ENCODE data around the gene WDR36. TPM values are rescaled to one million over a fixed set of nuclear protein-coding genes. Genes with fewer than 3 reads are reported as not detected.

Gene WDR36
- total and polyA plus RNA-seq, 2 of the 4 experiments (the other 2 are of a cell fraction) = 11.9 to 87.8 TPM

GRCh38 chr5:111069839-111070238 lies 22.3 kb upstream of the WDR36 start:
- DNase-seq = peak; percentile 88
- Histone ChIP-seq H2BK120ac (ENCODE audit: low read depth, low read length) (peak overlapping the region; percentile 81), H3K9me1 (ENCODE audit: insufficient read depth, low read length) (peaks cover 5% of the 10 kb centered on the region; the same call in 1 of the 2 replicates), H2BK20ac (ENCODE audit: low read depth, low read length) (peak overlapping the region; percentile 62; the same call in 1 of the 2 replicates), H3K4me3 (ENCODE audit: insufficient read depth, low read depth, low read length) (no peak overlapping the region), H3K14ac (replicated peaks; ENCODE audit: low read depth, low read length) (peak overlapping the region; percentile 58), H3K27ac (ENCODE audit: insufficient read depth, low read length) (0 out of 2 replicates have a peak overlapping the region, but pooled peaks have one; percentile 13), H3K9ac (ENCODE audit: low read depth, low read length) (no peak overlapping the region), H2AFZ (replicated peaks; ENCODE audit: low read length, poor library complexity) (peak overlapping the region; percentile 84), H3K23ac (ENCODE audit: low read depth, low read length) (peak overlapping the region; percentile 55; the same call in 1 of the 2 replicates), H2BK5ac (ENCODE audit: low read depth, low read length, poor library complexity, severe bottlenecking) (no peak overlapping the region), H4K5ac (ENCODE audit: low read depth, low read length) (peak overlapping the region; percentile 79; the same call in 1 of the 2 replicates), H3K4ac (ENCODE audit: low read depth, low read length) (peak overlapping the region; percentile 76), H3K56ac (ENCODE audit: extremely low read depth, insufficient read depth, low read length) (no peak overlapping the region), H2AK5ac (ENCODE audit: low read depth, low read length) (peak overlapping the region; percentile 18), H3K36me3 (ENCODE audit: control insufficient read depth, insufficient read depth, low read length) (no peaks in the 10 kb centered on the region), H2AK9ac (replicated peaks; ENCODE audit: low read depth, low read length, poor library complexity) (peak overlapping the region; percentile 49), H3K18ac (ENCODE audit: low read depth, low read length) (peak overlapping the region; percentile 67; the same call in 1 of the 2 replicates), H3K4me2 (ENCODE audit: low read depth, low read length) (peak overlapping the region; percentile 60), H2BK15ac (ENCODE audit: low read depth, low read length) (peak overlapping the region; percentile 68; the same call in 2 of the 3 replicates), H3K9me3 (ENCODE audit: control insufficient read depth, insufficient read depth, low read length) (no peaks in the 10 kb centered on the region), H3K4me1 (ENCODE audit: control insufficient read depth, insufficient read depth, low read length) (peaks cover 7% of the 10 kb centered on the region), H4K20me1 (ENCODE audit: insufficient read depth, low read length) (no peaks in the 10 kb centered on the region), H3K79me1 (ENCODE audit: low read depth in 1 of 2, low read length in 2 of 2) (peaks cover 4% of the 10 kb centered on the region in 2 experiments; a peak in 1 of 4 replicates), H4K8ac (ENCODE audit: low read depth in 2 of 2, low read length in 2 of 2) (peak overlapping the region; percentile 22 to 71; a peak in 2 of 4 replicates), H4K91ac (ENCODE audit: insufficient read depth, low read depth, low read length) (no peak overlapping the region; the same call in 1 of the 2 replicates), H3K27me3 (ENCODE audit: control insufficient read depth, insufficient read depth, low read length) (no peaks in the 10 kb centered on the region)
- WGBS, 2 experiments (ENCODE audit: extremely low coverage in 2 of 2, insufficient read length in 1 of 2) = no CpG with 5 or more reads among the region's 4 CpGs
- TF ChIP-seq MXI1 (IDR thresholded peaks at IDR 0.05; ENCODE audit: borderline replicate concordance, low read depth, low read length) = no peak
- TF ChIP-seq, protein P1, sequence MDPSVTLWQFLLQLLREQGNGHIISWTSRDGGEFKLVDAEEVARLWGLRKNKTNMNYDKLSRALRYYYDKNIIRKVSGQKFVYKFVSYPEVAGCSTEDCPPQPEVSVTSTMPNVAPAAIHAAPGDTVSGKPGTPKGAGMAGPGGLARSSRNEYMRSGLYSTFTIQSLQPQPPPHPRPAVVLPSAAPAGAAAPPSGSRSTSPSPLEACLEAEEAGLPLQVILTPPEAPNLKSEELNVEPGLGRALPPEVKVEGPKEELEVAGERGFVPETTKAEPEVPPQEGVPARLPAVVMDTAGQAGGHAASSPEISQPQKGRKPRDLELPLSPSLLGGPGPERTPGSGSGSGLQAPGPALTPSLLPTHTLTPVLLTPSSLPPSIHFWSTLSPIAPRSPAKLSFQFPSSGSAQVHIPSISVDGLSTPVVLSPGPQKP (IDR thresholded peaks at IDR 0.05; ENCODE audit: borderline replicate concordance, low read depth, low read length) = no peak
- peak; percentile 79 for TF ChIP-seq CEBPB (IDR thresholded peaks at IDR 0.05; ENCODE audit: low read depth, low read length)
- no peak for TF ChIP-seq NFE2L2 (IDR thresholded peaks at IDR 0.05; ENCODE audit: low read depth, low read length)
- TF ChIP-seq MAFK (IDR thresholded peaks at IDR 0.05; ENCODE audit: low read depth, low read length) = no peak
- TF ChIP-seq, protein P2, sequence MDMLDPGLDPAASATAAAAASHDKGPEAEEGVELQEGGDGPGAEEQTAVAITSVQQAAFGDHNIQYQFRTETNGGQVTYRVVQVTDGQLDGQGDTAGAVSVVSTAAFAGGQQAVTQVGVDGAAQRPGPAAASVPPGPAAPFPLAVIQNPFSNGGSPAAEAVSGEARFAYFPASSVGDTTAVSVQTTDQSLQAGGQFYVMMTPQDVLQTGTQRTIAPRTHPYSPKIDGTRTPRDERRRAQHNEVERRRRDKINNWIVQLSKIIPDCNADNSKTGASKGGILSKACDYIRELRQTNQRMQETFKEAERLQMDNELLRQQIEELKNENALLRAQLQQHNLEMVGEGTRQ (IDR thresholded peaks at IDR 0.05; ENCODE audit: low read depth, low read length) = no peak
- TF ChIP-seq MAZ (IDR thresholded peaks at IDR 0.05; ENCODE audit: borderline replicate concordance, low read depth, low read length) = 0 out of 2 replicates have a peak, but pooled peaks have one; percentile 2
- no peak for TF ChIP-seq SMC3 (IDR thresholded peaks at IDR 0.05; ENCODE audit: low read depth, low read length)
- 0 out of 2 replicates have a peak, but pooled peaks have one; percentile 5 for TF ChIP-seq RAD21 (IDR thresholded peaks at IDR 0.05; ENCODE audit: low read length)
- POLR2A ChIA-PET (ENCODE audit: unreplicated experiment) = no interaction called here
- ATAC-seq (ENCODE audit: low read depth) = no peak
- BruUV-seq (replicated peaks) = no TSS peak
- CTCF ChIA-PET = interaction anchor here (0.6 kb wide), 1 partner anchor 316 kb away, joined by 3 read pairs; no protein-coding TSS in a partner anchor
- in situ Hi-C loops (cut with MboI; ENCODE audit: low sequenced_read_pairs) (no loop called here), intact Hi-C loops (cut with micrococcal nuclease) (loop anchor here (5.0 kb wide), 2 partner anchors 153 to 168 kb away; no protein-coding TSS in a partner anchor), dilution Hi-C loops (cut with HindIII; ENCODE audit: low sequenced_read_pairs, unreplicated experiment) (no loop called here)

Data from IMR-90 (cell line).